Measurements from ENCODE around the gene EIF3F. TPM values are rescaled to one million over a fixed set of nuclear protein-coding genes. Genes with fewer than 3 reads are reported as not detected.

The EIF3F gene
- total RNA-seq, 1 donor from 2014 or later = 306 TPM

DNA sequence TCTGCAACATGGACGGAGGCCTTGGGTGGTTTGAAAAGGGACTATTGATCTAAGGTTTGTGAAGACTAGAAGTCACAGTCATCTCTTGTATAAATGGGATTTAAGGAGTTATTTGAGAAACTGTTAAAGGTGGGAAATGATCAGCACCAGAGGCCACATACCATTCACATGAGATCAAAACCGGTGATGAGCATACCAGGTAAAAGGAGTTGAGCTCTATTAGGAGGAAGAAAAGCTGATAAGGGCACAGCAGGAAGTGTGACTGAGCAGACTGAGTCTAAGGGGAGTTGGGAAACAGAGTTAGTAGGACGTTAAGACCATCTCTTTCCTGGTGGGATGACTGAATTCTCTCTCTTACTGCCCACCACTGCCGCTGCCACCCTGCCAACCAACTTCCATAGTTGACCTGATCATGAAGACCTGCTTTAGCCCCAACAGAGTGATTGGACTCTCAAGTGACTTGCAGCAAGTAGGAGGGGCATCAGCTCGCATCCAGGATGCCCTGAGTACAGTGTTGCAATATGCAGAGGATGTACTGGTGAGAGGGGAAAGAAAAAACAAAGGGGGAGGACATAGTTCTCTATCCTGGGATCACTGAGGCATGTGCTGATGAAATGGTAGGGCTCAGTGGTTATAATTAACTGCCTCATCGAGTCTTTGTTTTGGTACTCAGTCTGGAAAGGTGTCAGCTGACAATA, 7.6 kb downstream of the EIF3F start:
- TF ChIP-seq, protein P1, sequence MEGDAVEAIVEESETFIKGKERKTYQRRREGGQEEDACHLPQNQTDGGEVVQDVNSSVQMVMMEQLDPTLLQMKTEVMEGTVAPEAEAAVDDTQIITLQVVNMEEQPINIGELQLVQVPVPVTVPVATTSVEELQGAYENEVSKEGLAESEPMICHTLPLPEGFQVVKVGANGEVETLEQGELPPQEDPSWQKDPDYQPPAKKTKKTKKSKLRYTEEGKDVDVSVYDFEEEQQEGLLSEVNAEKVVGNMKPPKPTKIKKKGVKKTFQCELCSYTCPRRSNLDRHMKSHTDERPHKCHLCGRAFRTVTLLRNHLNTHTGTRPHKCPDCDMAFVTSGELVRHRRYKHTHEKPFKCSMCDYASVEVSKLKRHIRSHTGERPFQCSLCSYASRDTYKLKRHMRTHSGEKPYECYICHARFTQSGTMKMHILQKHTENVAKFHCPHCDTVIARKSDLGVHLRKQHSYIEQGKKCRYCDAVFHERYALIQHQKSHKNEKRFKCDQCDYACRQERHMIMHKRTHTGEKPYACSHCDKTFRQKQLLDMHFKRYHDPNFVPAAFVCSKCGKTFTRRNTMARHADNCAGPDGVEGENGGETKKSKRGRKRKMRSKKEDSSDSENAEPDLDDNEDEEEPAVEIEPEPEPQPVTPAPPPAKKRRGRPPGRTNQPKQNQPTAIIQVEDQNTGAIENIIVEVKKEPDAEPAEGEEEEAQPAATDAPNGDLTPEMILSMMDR (conservative IDR thresholded peaks at IDR 0.05; ENCODE audit: low read depth, low read length) = no peak
- H3K4me3 ChIP-seq (ENCODE audit: low read depth, low read length) = no peak overlapping the region
- DNase-seq (ENCODE audit: low read depth) = no peak

DNA sequence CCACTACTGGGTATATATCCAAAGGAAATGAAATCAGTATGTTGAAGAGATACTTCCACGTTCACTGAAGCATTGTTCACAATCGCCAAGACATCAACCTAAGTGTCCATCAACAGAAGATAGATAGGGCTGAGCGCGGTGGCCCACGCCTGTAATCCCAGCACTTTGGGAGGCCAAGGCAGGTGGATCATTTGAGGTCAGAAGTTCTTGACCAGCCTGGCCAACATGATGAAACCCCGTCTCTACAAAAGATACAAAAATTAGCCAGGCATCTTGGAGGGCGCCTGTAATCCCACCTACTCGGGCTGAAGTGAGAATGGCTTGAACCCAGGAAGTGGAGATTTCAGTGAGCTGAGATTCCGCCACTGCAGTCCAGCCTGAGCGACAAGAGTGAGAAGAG, 12.7 kb downstream of the EIF3F start:
- DNase-seq (ENCODE audit: low read depth) = no peak
- TF ChIP-seq, protein P1 (conservative IDR thresholded peaks at IDR 0.05; ENCODE audit: low read depth, low read length) = no peak
- no peak overlapping the region for H3K4me3 ChIP-seq (ENCODE audit: low read depth, low read length)

DNA sequence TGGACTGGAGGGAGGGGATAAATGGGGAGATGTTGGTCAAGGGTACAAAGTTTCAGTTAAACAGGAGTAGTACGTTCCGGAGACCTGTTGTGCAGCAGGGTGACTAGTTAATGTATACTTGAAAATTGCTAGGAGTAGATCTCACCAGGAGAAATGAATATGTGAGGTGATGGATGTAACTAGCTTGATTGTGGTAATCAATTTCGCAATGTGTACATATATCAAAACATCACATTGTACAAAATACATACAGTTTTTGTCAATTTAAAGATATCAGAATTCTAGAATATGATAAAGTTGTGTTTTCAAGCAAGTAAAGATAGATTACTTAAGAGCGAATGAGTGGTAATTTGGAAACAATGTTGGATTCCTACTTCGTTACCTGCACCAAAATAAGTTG, 13.3 kb downstream of the EIF3F start:
- H3K4me3 ChIP-seq (ENCODE audit: low read depth, low read length) = no peak overlapping the region
- TF ChIP-seq, protein P1 (conservative IDR thresholded peaks at IDR 0.05; ENCODE audit: low read depth, low read length) = no peak
- no peak for DNase-seq (ENCODE audit: low read depth)

DNA sequence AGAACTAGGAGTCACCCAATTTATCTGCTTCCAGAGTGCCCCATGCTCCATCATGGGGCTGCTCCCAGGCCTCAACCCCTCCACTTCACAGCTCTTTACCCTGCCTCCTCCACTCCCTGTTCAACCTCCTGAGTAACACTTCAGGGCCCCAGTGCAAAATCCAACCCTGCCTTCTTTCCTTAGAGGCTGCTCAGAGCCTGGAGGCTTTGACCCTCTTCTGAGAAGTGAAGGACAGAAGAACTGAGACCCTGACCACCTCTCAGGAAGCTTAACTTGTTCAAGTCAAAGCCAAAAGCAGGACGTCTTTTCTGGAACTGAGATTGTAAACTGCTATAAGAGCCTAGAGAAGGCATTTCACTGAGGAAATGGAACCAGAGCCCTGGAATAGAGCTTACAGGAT, 15.5 kb downstream of the EIF3F start:
- H3K4me3 ChIP-seq (ENCODE audit: low read depth, low read length) = no peak overlapping the region
- TF ChIP-seq, protein P1 (conservative IDR thresholded peaks at IDR 0.05; ENCODE audit: low read depth, low read length) = no peak

DNA sequence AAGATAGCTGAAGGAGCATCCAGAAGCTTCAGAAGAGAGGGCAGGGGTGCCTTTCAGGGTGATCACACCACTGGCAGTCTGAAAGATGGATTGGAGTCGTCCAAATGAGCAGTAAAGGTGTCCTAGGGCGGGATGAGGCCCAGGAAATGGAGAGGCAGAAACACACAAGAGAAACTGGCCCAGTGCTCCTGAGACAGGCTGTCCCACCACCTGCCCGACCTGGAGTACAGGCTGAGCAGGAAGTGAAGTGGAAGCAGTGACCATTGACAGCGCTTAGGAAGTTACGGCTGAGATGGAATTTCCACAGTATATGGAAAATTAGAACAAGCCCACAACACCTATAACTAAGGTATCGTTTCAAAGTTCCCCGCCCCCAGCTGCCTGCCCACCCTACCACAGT, 16.1 kb downstream of the EIF3F start:
- no peak overlapping the region for H3K4me3 ChIP-seq (ENCODE audit: low read depth, low read length)
- TF ChIP-seq, protein P1 (conservative IDR thresholded peaks at IDR 0.05; ENCODE audit: low read depth, low read length) = no peak
- DNase-seq (ENCODE audit: low read depth) = no peak

More for the DNA sequence above, 15.5 kb downstream of the EIF3F start:
- DNase-seq (ENCODE audit: low read depth) = no peak

DNA sequence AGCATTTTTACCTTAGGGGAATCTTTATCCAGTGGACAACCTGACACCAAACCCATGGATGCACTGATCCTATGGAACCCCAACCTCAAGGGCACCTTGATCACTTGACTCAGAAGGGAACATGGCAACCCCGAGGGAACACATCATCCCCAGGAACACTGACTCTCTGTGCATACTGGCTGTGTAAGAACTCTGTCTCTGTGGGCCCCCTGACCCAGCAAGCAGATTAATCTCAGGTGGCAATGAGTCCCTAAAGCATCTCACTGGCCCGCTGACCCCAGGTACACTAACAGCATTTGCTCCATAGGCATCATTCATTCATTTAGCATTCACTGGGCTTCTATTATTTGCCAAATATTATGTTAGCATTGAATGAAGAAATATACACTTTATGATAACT, 16.9 kb downstream of the EIF3F start:
- DNase-seq (ENCODE audit: low read depth) = no peak
- H3K4me3 ChIP-seq (ENCODE audit: low read depth, low read length) = no peak overlapping the region
- TF ChIP-seq, protein P1 (conservative IDR thresholded peaks at IDR 0.05; ENCODE audit: low read depth, low read length) = no peak

DNA sequence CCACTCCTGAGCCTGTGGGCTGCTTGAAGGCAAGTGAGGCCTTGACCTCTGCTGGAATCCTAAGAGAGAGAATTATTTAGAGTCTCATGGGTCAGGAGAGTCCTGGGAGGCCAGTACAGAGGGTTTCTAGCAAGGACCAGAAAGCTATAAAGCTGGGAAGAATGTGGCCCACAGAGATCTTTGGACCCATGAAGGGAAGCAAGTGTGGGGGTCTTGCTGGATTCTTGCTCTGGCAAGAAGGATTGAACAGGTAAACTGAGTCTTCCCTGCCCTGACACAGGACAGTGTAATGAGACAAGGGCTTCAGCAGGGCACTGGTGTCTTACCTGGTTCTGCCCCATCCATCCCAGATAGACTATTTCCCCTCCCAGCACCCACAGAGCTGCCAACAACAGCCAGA, 18.4 kb downstream of the EIF3F start:
- TF ChIP-seq, protein P1 (conservative IDR thresholded peaks at IDR 0.05; ENCODE audit: low read depth, low read length) = no peak
- H3K4me3 ChIP-seq (ENCODE audit: low read depth, low read length) = no peak overlapping the region

More for the DNA sequence above, 18.4 kb downstream of the EIF3F start:
- DNase-seq (ENCODE audit: low read depth) = no peak

All from epithelial cell of proximal tubule (primary cell).